ENCODE measurements around the gene CCDC181.

DNA sequence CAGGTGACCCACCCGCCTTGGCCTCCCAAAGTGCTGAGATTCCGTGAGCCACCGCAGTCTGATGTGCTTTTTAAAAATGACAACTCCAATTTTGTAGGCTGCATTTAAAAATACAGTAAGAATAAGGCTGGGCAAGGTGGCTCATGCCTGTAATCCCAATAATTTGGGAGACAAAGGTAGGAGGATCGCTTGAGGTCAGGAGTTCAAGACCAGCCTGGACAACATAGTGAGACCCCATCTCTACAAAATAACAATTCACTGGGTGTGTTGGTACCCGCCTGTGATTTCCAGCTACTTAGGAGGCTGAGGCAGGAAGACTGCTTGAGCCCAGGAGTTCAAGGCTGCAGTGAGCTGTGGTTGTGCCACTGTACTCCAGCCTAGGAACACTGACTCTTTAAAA is 35.1 kb upstream of the CCDC181 start:
- TF ChIP-seq POLR2A (IDR thresholded peaks at IDR 0.05; ENCODE audit: low read depth, low read length) (no peak), CTCF (IDR thresholded peaks at IDR 0.05; ENCODE audit: extremely low read depth in 1 of 2, insufficient read depth in 1 of 2, low read depth in 1 of 2, low read length in 2 of 2) (no peak)

All from endothelial cell of umbilical vein (primary cell).